SK-N-MC (cell line): ENCODE results near the gene PARK7.
"Not testable (repeated sequence)": the region's sequence is repeated elsewhere in the genome, so short reads cannot be mapped to it uniquely, and the experiment has no call there.

Experiments used
- EZH2 ChIP-seq: fragments of 200-600 bp; sonication (generic); IDR thresholded peaks from one replicate; pipeline ENCODE4 v1.6.1; 2017; ENCODE audit warnings: antibody characterized with exemption
- POLR2AphosphoS5 ChIP-seq: IDR thresholded peaks from 2 replicates; pipeline ENCODE4 v1.6.1; 2012; ENCODE audit warnings: mild to moderate bottlenecking, low read depth, low read length, borderline replicate concordance

- not testable (repeated sequence) for TF ChIP-seq EZH2, POLR2AphosphoS5
Measured at GRCh38 chr1:7917971-7918370, 43.5 kb upstream of the PARK7 start.
